ENCODE measurements around the gene KRT78. TPM values are rescaled to one million over a fixed set of nuclear protein-coding genes. Genes with fewer than 3 reads are reported as not detected.

Gene KRT78
- polyA plus RNA-seq, 3 donors, result not detected

- H3K9me3 ChIP-seq (replicated peaks in 1 of 2; ENCODE audit: control insufficient read depth in 1 of 2, insufficient read depth in 1 of 2, low read length in 2 of 2), result no peaks in the 10 kb centered on the region
- H3K27ac Mint-ChIP-seq, result no peak overlapping the region
- no peak for TF ChIP-seq CTCF (IDR thresholded peaks at IDR 0.05)
- H3K4me2 ChIP-seq (replicated peaks; ENCODE audit: extremely low read depth, low read length, poor library complexity, severe bottlenecking), result no peak overlapping the region
- peaks cover 2 to 7% (median 4%) of the 10 kb centered on the region in 3 donors for H3K27me3 Mint-ChIP-seq (ENCODE audit: low read depth in 3 of 3)
- no peaks in the 10 kb centered on the region for H3K36me3 ChIP-seq (replicated peaks in 1 of 2; ENCODE audit: control insufficient read depth in 1 of 2, insufficient read depth in 2 of 2, low read length in 2 of 2)
- DNase-seq, result no peak
- H3K27me3 ChIP-seq (ENCODE audit: control insufficient read depth in 2 of 2, insufficient read depth in 2 of 2, low read length in 2 of 2), result no peaks in the 10 kb centered on the region
- 100% methylated on average over 1 of the region's 4 CpGs for WGBS (ENCODE audit: insufficient coverage)
- H3K4me3 Mint-ChIP-seq, result no peak overlapping the region
- no peak overlapping the region for H2AFZ ChIP-seq (ENCODE audit: insufficient read depth, low read depth, low read length, poor library complexity, severe bottlenecking)
- no peaks in the 10 kb centered on the region for H3K4me1 ChIP-seq (ENCODE audit: control insufficient read depth in 1 of 2, insufficient read depth in 2 of 2, low read length in 2 of 2)
- no peaks in the 10 kb centered on the region for H4K20me1 ChIP-seq (ENCODE audit: insufficient read depth, low read length)
- intact Hi-C loops (cut with micrococcal nuclease), result no loop called here
- no peaks in the 10 kb centered on the region for H3K79me2 ChIP-seq (ENCODE audit: insufficient read depth, low read length)
- no peak overlapping the region for H3K4me3 ChIP-seq (replicated peaks in 1 of 3; ENCODE audit: low read depth in 2 of 3, low read length in 3 of 3)
- H3K9me3 Mint-ChIP-seq, result peaks cover 0 to 2% (median 0%) of the 10 kb centered on the region in 7 donors
- no peak overlapping the region for H3K27ac ChIP-seq (ENCODE audit: low read depth in 1 of 2, low read length in 2 of 2)
- H3K9ac ChIP-seq (ENCODE audit: insufficient read depth, low read length, poor library complexity, severe bottlenecking), result no peak overlapping the region
- H3K4me1 Mint-ChIP-seq, result no peaks in the 10 kb centered on the region
- H3K36me3 Mint-ChIP-seq, result no peaks in the 10 kb centered on the region
Observed at GRCh38 chr12:52812073-52812400, 36.8 kb downstream of the KRT78 start.

- no peaks in the 10 kb centered on the region for H3K4me1 Mint-ChIP-seq
- WGBS (ENCODE audit: insufficient coverage), result 90% methylated on average over 5 of the region's 9 CpGs
Observed at GRCh38 chr12:52811191-52812072, 37.4 kb downstream of the KRT78 start.

More at GRCh38 chr12:52811191-52812072, 37.4 kb downstream of the KRT78 start:
- H3K9me3 Mint-ChIP-seq, result peaks cover 0 to 2% (median 0%) of the 10 kb centered on the region in 7 donors
- intact Hi-C loops (cut with micrococcal nuclease), result no loop called here
- H3K4me3 Mint-ChIP-seq, result no peak overlapping the region
- H3K9me3 ChIP-seq (replicated peaks in 1 of 2; ENCODE audit: control insufficient read depth in 1 of 2, insufficient read depth in 1 of 2, low read length in 2 of 2), result no peaks in the 10 kb centered on the region
- no peak overlapping the region for H3K27ac Mint-ChIP-seq
- H3K27ac ChIP-seq (ENCODE audit: low read depth in 1 of 2, low read length in 2 of 2), result no peak overlapping the region
- no peak overlapping the region for H3K9ac ChIP-seq (ENCODE audit: insufficient read depth, low read length, poor library complexity, severe bottlenecking)
- H3K36me3 ChIP-seq (replicated peaks in 1 of 2; ENCODE audit: control insufficient read depth in 1 of 2, insufficient read depth in 2 of 2, low read length in 2 of 2), result no peaks in the 10 kb centered on the region
- H3K27me3 ChIP-seq (ENCODE audit: control insufficient read depth in 2 of 2, insufficient read depth in 2 of 2, low read length in 2 of 2), result no peaks in the 10 kb centered on the region
- no peaks in the 10 kb centered on the region for H3K4me1 ChIP-seq (ENCODE audit: control insufficient read depth in 1 of 2, insufficient read depth in 2 of 2, low read length in 2 of 2)
- no peaks in the 10 kb centered on the region for H4K20me1 ChIP-seq (ENCODE audit: insufficient read depth, low read length)
- no peaks in the 10 kb centered on the region for H3K79me2 ChIP-seq (ENCODE audit: insufficient read depth, low read length)
- no peak overlapping the region for H2AFZ ChIP-seq (ENCODE audit: insufficient read depth, low read depth, low read length, poor library complexity, severe bottlenecking)
- no peak for DNase-seq
- H3K27me3 Mint-ChIP-seq (ENCODE audit: low read depth in 3 of 3), result peaks cover 2 to 7% (median 3%) of the 10 kb centered on the region in 3 donors
- H3K4me3 ChIP-seq (replicated peaks in 1 of 3; ENCODE audit: low read depth in 2 of 3, low read length in 3 of 3), result no peak overlapping the region
- TF ChIP-seq CTCF (IDR thresholded peaks at IDR 0.05), result no peak
- no peaks in the 10 kb centered on the region for H3K36me3 Mint-ChIP-seq
- no peak overlapping the region for H3K4me2 ChIP-seq (replicated peaks; ENCODE audit: extremely low read depth, low read length, poor library complexity, severe bottlenecking)

All from CD14-positive monocyte (primary cell).